22Rv1 (cell line): Measurements from ENCODE around the gene HEXD.

Source experiments
- ZFX ChIP-seq: fragments of 450-650 bp; IDR thresholded peaks from 2 replicates; pipeline ENCODE4 v1.6.1; 2017; ENCODE audit warnings: antibody characterized with exemption, borderline replicate concordance
- TF ChIP-seq, protein P1 (sequence below): fragments of 450-650 bp; IDR thresholded peaks from 2 replicates; pipeline ENCODE4 v1.5.1; 2017; ENCODE audit warnings: mild to moderate bottlenecking

GRCh38 chr17:82439829-82440365, 21.8 kb downstream of the HEXD start:
- TF ChIP-seq, protein P1, sequence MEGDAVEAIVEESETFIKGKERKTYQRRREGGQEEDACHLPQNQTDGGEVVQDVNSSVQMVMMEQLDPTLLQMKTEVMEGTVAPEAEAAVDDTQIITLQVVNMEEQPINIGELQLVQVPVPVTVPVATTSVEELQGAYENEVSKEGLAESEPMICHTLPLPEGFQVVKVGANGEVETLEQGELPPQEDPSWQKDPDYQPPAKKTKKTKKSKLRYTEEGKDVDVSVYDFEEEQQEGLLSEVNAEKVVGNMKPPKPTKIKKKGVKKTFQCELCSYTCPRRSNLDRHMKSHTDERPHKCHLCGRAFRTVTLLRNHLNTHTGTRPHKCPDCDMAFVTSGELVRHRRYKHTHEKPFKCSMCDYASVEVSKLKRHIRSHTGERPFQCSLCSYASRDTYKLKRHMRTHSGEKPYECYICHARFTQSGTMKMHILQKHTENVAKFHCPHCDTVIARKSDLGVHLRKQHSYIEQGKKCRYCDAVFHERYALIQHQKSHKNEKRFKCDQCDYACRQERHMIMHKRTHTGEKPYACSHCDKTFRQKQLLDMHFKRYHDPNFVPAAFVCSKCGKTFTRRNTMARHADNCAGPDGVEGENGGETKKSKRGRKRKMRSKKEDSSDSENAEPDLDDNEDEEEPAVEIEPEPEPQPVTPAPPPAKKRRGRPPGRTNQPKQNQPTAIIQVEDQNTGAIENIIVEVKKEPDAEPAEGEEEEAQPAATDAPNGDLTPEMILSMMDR, result no peak
- TF ChIP-seq ZFX, result no peak
